Gastroesophageal sphincter (tissue), 3 donors: ENCODE data around the gene PLA2R1.

ENCODE experiments used
- CTCF ChIP-seq, 4 experiments: fragments of 200-600 bp in 2 of 4; fragments of 450-650 bp in 2 of 4; sonication (generic) in 1 of 4; IDR thresholded peaks; one replicate each; pipeline ENCODE4 v1.5.1; 2017 to 2019; ENCODE audit warnings: antibody characterized with exemption in 4 of 4, mild to moderate bottlenecking in 2 of 4, moderate library complexity in 2 of 4
- EP300 ChIP-seq: sonication (generic); formaldehyde crosslinking; IDR thresholded peaks from one replicate; pipeline ENCODE4 v1.6.1; 2017; ENCODE audit warnings: antibody characterized with exemption, mild to moderate bottlenecking
- POLR2A ChIP-seq, 2 donors: fragments of 450-650 bp; IDR thresholded peaks; one replicate each; pipeline ENCODE4 v1.6.1; 2017; ENCODE audit warnings: antibody characterized with exemption in 2 of 2, mild to moderate bottlenecking in 2 of 2, moderate library complexity in 1 of 2
- POLR2AphosphoS5 ChIP-seq: sonication (generic); formaldehyde crosslinking; IDR thresholded peaks from one replicate; pipeline ENCODE4 v1.6.1; 2017; ENCODE audit warnings: antibody characterized with exemption

GRCh38 chr2:159921752-159922404, 140.5 kb downstream of the PLA2R1 start:
- TF ChIP-seq POLR2A (IDR thresholded peaks at IDR 0.05): no peak
- TF ChIP-seq CTCF (IDR thresholded peaks at IDR 0.05): peak in 3 of 4 experiments; percentile 20 to 53 (median 36)
- TF ChIP-seq POLR2AphosphoS5: no peak
- TF ChIP-seq EP300: no peak
